ENCODE results near the gene FBXO39. TPM values are rescaled to one million over a fixed set of nuclear protein-coding genes. Genes with fewer than 3 reads are reported as not detected.

FBXO39 gene
- total RNA-seq, 2 donors from 2014 or later, result not detected

DNA sequence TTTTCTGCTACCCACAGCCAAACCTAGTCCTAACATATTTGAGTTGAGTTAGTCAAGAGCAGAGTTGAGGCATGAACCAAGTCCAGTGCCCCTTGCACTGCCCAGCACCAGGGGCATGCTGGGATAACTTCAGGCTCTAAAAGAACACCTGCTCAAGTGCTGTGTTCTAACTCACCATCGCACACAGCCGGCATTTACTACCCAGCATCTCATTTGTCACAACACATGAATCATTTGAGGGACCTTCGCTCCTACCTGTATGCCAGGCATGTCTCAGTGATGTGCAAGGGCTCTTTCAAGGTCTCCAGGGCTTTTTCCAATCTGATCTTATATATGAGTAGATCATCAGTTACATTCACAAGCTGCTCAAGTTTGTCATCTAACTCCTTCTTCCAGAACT is 42.9 kb downstream of the FBXO39 start:
- TF ChIP-seq CTCF (IDR thresholded peaks at IDR 0.05), result no peak
- H3K9ac ChIP-seq (ENCODE audit: low read depth in 2 of 2, low read length in 2 of 2), result no peak overlapping the region
- H3K27me3 ChIP-seq, result no peaks in the 10 kb centered on the region
- no peak overlapping the region for H3K27ac ChIP-seq
- H3K4me3 ChIP-seq, result no peak overlapping the region
- H3K36me3 ChIP-seq, result no peaks in the 10 kb centered on the region
- intact Hi-C loops (cut with DNase I), result no loop called here
- no peaks in the 10 kb centered on the region for H3K9me3 ChIP-seq
- no peak for DNase-seq
- no peaks in the 10 kb centered on the region for H3K4me1 ChIP-seq

- DNase-seq, result no peak
- no peak overlapping the region for H3K27ac ChIP-seq
- intact Hi-C loops (cut with DNase I), result no loop called here
Measured at GRCh38 chr17:6823011-6823442, 47.0 kb downstream of the FBXO39 start.

DNA sequence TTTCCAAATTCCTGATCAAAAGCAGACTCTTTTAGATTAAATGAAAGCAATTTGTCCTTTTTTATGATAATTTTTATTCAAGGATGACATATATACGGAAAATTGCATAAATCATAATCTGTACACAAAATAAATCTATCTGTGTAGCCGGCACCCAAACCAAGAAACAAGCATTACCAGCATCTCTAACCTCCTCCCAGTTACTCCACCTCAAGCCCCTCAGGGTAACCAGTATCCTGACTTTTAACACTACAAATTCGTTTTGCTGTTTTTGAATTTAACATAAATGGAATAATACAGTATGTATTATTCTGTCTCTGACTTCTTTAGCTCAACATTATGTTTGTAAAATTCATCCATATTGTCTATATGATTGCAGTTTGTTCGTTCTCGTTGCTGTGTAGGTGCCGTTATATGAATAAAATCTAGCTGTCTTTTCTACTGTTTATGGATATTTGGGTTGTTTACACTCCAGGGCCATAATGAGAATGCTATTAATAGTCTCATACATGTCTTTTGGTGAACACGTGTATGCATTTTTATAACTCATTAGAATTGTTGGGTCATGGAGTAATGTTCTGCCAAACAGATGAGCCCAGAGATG is 54.5 kb downstream of the FBXO39 start:
- intact Hi-C loops (cut with DNase I), result loop anchor here (10.0 kb wide), 1 partner anchor 166 kb away; no protein-coding TSS in a partner anchor
- no peaks in the 10 kb centered on the region for H3K36me3 ChIP-seq
- H3K9ac ChIP-seq (ENCODE audit: low read depth in 2 of 2, low read length in 2 of 2), result no peak overlapping the region
- H3K4me1 ChIP-seq, result peaks cover 5% of the 10 kb centered on the region
- H3K27me3 ChIP-seq, result peaks cover 28% of the 10 kb centered on the region
- no peak for TF ChIP-seq CTCF (IDR thresholded peaks at IDR 0.05)
- DNase-seq, result no peak
- H3K9me3 ChIP-seq, result no peaks in the 10 kb centered on the region
- no peak overlapping the region for H3K4me3 ChIP-seq
- no peak overlapping the region for H3K27ac ChIP-seq

More at GRCh38 chr17:6823011-6823442, 47.0 kb downstream of the FBXO39 start:
- TF ChIP-seq CTCF (IDR thresholded peaks at IDR 0.05), result no peak
- Histone ChIP-seq H3K27me3 (no peaks in the 10 kb centered on the region), H3K9ac (ENCODE audit: low read depth in 2 of 2, low read length in 2 of 2) (no peak overlapping the region), H3K36me3 (no peaks in the 10 kb centered on the region), H3K4me3 (no peak overlapping the region), H3K4me1 (no peaks in the 10 kb centered on the region), H3K9me3 (no peaks in the 10 kb centered on the region)

- Histone ChIP-seq H3K9ac (ENCODE audit: low read depth in 2 of 2, low read length in 2 of 2) (no peak within 1 kb of the TSS), H3K27ac (no peak within 1 kb of the TSS), H3K36me3 (no peaks in the 10 kb centered on the region), H3K27me3 (peaks cover 28% of the 10 kb centered on the region), H3K4me1 (peaks cover 5% of the 10 kb centered on the region), H3K4me3 (peak within 1 kb of the TSS; percentile 17), H3K9me3 (no peaks in the 10 kb centered on the region)
- DNase-seq, result peak; percentile 55
- TF ChIP-seq CTCF (IDR thresholded peaks at IDR 0.05), result no peak
- intact Hi-C loops (cut with DNase I), result loop anchor here (10.0 kb wide), 1 partner anchor 167 kb away; no protein-coding TSS in a partner anchor
Measured at GRCh38 chr17:6831661-6832263, 55.7 kb downstream of the FBXO39 start, which contains the start of gene TEKT1. Gene TEKT1, minus strand, starts transcription at chr17:6831729. Its CDS starts 1,353 bp downstream, at chr17:6830376.

Other genes with a start within 250 kb of the FBXO39 start
- gene PITPNM3, start 219.7 kb upstream of the FBXO39 start, total RNA-seq, result 10 to 100 TPM; 11.3 to 18.2 TPM
- gene KIAA0753, start 135.5 kb upstream of the FBXO39 start, total RNA-seq, result 10 to 100 TPM; 15.7 to 18.5 TPM
- 100 to 1,000 TPM; 167 to 207 TPM for gene TXNDC17, start 135.2 kb upstream of the FBXO39 start, total RNA-seq
- 10 to 100 TPM; 14.3 to 15.2 TPM for gene MED31, start 124.6 kb upstream of the FBXO39 start, total RNA-seq
- 1 to 10 TPM; 1.5 to 1.9 TPM for gene C17orf100, start 124.5 kb upstream of the FBXO39 start, total RNA-seq
- under 1 TPM in 1 of 2 donors, not detected in 1; 0.62 TPM for gene SLC13A5, start 62.8 kb upstream of the FBXO39 start, total RNA-seq
- 10 to 100 TPM in 1 of 2 donors, 1 to 10 TPM in 1; 8.5 to 11.7 TPM for gene XAF1, start 20.2 kb upstream of the FBXO39 start, total RNA-seq
- gene TEKT1, start 55.5 kb downstream of the FBXO39 start, total RNA-seq, result not detected
- 1 to 10 TPM in 1 of 2 donors, not detected in 1; 2.0 TPM for gene ALOX12, start 219.8 kb downstream of the FBXO39 start, total RNA-seq
- gene RNASEK, start 236.4 kb downstream of the FBXO39 start, total RNA-seq, result 100 to 1,000 TPM; 190 to 204 TPM
- 1 to 10 TPM in 1 of 2 donors, under 1 TPM in 1; 0.89 to 7.3 TPM for gene BCL6B, start 246.8 kb downstream of the FBXO39 start, total RNA-seq